HG02610 (cell line): ENCODE results near the gene MEGF6.

Experiments used
- ATAC-seq: cut with Tn5 transposase; IDR thresholded peaks from one replicate; pipeline ENCODE4 v1.9.1; 2021; ENCODE audit warnings: mild to moderate bottlenecking, moderate library complexity; ENCODE audit not compliant: unreplicated experiment

MEGF6 gene

DNA sequence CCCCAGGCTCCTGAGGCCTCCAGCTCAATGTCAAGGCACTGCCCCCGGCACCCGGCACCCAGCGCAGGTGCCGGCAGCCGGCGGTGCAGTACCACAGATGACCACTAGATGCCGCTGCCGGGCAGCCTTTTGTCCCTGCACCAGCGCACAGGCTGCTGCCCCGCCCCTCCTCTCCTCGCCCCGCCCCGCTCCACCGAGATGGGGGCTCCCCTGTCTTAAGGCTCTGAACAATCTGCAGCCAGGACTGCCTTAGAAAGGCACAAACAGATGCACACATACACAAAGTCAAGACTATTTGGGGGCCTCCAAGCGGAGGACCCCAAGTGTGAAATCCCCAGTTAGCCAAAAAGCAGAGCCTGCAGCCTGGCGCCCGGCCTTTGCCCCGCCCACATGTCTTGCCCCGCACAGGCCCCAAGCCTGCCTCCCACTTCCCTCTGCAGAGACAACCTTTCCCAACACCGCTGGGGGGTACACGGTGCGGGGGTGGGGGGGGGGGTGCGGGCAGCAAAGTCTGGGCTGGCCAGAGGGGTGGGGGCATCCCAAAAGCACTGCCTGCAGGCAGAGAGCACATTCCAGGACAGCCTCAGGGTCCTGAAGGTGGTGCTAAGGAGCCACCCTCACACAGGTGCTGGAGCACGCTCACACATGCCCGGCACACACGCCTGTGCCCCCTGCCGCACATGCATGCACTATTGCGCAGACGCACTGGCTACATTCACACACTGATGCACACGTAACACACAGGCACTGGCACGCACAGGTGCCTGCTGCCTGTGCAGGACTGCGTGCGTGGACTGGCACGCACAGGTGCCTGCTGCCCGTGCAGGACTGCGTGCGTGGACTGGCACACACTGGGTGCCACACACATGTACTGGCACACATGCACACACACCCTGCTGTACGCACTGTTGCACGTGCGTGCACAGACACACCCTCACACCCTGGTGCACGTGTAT lies 119.7 kb downstream of the MEGF6 start:
- ATAC-seq, result no peak

DNA sequence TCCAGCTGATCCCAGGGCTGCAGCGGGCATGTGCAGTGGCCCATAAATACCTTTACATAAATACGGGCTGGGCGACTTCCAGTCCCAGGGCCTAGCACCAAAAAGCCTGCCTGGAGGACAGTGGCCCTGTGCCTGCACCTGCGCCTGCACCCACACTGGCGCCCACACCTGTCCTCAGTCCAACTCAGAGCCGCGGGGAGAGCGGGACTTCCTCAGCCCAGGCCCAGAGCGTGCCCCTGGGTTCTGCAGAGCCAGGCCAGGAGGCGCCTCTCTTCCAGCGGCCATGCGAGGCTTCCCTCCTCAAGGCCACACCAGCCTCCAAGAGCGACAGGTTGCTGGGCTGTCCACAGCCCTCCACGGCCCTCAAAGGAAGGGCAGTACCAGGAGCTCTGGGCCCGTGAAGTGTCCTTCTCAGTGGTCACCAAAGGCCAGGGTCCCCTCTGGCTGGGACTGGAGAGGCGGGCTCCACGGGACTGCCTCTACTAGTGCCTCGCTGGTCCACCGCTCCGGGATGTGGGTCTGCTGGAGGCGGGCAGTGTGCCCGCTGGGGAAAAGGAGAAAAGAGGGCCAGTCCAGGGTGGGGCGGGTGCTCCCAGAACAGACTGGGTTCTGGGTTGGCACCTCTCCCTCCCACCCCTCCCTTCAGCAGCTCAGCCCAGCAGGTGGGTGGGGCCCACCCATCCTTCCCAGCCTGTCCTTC lies 121.1 kb downstream of the MEGF6 start:
- ATAC-seq, result no peak

DNA sequence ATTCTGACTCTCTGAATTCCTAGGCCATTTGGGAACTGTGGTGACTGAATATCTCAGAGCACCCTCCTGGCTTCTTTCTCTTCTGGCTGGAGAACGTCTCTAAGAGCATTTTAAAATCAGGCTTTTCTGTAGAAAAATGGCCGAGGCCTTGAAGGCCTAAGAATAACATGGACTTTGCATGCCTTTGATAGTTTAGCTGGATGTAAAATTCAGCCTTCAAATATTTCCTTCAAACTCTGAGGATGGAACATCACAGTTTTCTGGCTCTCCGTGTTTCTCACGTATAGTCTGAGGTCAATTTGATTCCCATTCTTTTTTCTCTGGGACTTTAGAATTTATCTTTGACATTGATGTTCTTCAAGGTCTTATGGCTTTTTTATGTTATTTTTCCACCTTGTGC lies 122.9 kb downstream of the MEGF6 start:
- no peak for ATAC-seq

DNA sequence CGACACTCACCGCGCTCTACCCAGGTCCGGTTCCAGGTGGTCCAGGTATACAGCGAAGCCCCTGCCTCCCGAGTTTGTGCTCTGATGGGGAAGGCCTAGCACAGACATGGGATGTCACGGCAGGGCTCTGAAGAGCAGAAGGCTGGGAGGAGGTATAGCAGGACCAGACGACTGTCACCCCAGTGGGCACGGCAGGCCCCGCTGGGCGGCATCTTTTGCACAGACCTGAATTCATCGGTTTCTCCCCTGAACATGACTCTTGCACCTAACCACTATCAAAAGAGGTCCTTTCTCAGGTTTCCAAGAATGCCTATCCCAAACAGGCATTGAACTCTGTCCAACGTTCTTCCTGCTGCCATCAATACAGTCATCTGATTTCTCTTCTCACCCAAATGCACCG lies 126.3 kb downstream of the MEGF6 start:
- ATAC-seq, result no peak

DNA sequence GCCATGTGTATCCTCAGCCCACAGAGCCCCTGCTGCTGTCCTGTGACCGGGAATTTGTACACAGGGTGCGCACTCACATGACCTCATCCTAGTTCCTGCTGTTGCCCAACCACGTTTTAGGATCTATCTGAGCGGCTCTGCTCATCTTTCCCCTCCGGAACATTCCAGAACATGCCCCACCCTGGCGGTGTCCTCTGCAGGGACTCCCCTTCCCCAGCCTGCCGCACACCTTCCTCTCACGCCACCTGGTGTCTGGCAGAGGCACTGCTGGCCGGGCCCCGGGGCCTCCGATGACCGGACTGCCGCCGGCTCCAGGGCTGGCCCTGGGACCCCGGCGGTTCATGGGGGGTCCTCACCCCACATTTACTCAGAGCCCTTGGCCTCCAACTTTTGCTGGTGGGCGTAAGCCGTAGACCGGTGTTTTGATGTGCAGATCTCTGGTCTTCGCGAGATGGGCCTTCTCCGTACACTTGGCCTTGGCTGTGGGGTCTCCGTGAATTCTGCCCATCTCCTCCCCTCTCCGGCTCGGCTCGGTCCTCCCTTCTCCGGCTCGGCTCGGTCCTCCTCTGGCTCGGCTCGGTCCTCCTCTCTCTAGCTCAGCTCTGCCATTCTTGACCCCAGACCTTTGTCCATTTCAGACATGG lies 127.4 kb downstream of the MEGF6 start:
- no peak for ATAC-seq

DNA sequence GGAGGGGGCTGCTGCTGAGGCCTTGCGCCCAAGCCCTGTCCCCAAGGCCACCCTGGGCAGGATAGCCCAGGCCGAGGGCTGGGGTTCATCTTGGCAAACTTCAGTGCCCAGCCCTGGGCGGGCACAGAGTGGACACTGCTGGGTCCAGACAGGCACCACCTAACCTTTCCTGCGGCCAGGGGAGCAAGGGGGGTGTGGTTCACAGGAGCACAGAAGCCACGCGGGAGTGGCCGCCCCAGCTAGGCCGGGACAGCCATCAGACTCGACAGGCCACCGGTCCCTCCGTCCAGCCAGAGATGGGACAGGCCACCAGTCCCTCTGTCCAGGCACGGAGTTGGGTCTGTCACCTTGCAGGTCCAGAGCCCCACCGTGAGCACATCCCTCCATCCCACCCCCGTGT lies 127.9 kb downstream of the MEGF6 start:
- no peak for ATAC-seq

DNA sequence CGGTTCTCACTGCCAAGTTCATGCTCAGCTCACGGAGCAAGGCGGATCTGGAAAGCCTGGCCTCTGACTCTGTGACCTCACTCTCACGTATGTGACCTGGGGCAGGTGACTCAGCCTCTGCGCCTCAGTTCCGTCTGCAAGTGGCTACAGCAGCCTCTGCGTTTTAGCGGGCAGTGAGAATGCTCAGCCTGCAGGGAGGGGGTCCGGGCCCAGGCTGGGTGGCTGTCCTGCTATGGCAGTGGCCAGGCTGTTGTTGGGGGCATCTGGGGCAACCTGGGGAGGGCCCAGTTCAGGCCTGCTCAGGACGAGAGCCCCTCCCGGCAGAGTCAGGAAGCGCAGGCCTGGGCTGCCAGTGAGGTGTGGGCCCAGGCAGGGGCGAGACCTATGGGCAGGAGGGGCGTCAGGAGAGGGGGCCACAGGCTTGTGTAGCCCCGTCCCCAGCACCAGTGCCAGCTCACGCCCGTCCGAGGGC lies 128.9 kb downstream of the MEGF6 start:
- ATAC-seq, result no peak

DNA sequence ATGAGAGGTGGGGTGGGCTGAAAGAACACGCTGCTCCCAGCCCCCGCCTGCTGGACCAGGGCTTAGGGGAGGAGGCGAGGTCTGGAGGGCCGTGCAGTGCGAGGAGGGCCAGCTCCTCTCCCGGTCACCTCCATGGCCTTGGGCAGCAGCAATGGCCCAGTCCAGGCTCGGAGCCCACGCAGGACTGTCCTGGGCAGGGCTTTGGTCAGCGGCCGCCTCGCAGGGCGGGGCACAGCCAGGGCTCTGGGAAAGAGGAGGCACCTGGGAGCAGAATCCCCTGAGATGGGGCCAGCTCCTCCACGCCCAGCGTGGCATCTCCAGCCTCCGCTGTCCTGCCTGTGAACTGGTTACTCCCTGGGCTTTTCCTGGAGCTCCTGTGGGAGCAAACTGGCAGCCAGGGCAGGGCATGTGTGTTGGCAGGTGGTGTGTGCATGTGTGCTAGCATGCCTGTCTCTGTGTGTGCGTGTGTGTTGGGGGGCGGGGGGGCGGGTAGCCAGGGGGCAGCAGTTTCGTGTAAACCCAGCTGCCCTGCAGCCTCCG lies 129.4 kb downstream of the MEGF6 start:
- no peak for ATAC-seq

DNA sequence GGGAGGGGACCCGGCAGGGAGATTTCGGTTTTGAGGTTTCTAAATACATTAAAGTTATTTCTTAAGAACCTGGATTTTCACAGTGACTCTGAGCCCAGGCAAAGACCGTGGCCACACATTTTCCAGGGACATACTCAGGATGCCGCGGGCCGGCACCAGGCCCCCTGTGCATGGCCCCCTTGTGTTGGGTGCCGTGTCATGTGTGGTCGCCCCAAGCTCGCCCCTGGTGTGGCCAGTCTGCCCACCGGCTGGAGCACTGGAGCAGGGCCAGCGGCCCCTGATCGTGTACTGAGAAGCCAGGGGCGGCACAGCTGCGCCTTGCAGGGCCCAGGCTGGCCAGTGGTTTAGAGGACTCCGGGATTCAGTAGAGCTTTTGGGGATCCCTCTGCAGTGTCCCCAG lies 130.3 kb downstream of the MEGF6 start:
- no peak for ATAC-seq

DNA sequence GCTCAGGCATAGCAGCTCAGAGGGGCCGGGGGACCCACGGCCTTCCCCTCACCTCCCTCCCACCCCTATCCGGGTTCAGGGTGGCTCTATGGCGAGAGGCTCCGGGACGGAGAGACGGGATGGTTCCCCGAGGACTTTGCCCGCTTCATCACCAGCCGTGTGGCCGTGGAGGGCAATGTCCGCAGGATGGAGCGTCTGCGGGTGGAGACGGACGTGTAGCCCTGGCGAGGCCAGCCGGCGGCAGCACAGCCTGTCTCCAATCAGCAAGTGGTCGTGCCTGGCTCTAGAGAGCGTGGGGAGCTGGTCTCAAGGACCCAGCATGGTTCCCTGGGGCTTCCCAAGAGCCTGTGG lies 131.0 kb downstream of the MEGF6 start:
- ATAC-seq, result no peak

DNA sequence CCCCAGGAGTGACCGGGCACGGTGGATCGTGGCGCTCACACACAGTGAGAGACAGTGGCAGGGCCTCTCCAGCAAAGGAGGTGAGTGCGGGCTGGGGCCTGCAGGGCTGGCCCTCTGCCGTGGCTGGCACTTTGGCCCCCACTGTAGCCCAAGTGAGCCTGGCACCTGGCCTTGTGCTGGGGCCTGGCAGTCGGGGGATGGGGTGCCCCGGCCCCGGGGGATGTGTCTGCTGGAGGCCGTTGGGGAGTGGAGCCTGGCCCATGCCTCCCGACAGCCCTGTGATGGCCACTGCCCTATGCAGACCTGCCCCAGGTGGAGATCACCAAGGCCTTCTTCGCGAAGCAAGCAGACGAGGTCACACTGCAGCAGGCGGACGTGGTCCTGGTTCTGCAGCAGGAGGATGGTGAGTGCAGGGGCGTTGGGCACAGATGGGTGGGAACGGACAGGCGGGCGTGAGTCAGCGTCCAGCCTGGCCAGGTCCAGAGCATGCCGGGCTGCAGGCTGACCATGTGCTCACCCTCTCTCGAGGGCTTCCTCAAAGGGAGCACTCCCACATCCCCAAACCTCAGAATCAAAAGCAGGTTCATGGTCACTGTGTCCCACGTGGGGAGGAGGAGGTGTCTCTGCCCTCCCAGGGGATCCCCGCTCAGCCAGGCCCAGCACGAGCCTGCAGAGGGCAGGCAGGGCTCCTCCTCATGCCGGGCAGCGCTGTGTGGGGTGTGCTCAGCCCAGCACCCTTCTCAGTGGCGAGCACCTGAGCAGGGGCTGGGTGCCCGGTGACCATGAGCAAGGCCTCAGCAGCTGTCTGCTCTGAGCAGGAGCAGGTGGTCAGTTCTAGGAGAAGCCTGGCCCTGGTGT lies 131.6 kb downstream of the MEGF6 start:
- ATAC-seq, result no peak

DNA sequence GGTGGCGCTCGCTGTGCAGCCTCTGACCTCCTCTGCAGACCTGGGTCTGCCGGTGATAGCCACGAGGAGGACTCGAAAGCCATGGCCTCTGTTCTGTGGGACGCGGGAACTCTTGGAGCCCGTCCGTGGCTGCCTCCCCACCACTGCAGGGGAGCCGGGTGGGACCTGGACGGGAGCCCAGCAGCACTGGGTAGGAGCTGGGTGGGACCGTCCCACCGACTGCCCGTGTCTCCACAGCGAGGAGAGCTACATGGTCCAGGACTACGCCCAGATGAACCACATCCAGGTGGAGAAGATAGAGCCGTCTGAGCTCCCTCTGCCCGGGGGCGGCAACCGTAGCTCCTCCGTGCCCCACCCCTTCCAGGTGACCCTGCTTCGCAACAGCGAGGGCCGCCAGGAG lies 133.1 kb downstream of the MEGF6 start:
- ATAC-seq, result no peak

DNA sequence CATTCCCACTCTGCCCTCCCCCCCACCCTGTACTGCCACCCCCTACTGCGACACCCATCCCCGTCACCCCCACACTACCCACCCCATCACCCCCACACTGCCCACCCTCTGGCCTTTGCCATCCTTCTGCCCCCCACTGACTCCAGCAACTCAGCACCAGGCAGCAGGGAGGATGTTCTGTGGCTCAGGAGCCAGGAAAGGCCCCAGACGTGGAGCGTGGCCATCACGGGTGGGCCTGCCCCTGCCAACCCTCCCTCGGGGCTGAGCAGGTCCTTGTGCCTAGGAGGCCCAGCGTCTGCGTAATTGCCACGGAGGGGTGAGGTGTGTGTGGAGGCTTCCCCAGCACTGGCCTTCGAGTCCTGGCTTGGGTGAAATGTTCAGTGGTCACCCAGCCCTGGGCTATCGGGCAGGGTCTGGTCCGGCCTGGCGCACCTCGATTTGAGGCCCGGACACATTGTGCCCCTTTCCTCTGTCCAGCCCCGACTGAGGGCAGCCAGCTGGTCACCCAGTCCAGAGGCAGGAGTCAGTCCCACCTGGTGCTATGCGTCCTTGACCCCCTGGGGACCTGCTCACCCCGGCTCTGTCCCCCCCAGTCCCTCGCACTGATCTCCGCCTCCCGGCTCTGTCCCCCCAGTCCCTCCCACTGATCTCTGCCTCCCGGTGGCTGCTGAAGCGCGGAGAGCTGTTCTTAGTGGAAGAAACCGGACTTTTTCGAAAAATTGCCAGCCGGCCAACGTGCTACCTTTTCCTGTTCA lies 133.9 kb downstream of the MEGF6 start:
- no peak for ATAC-seq

DNA sequence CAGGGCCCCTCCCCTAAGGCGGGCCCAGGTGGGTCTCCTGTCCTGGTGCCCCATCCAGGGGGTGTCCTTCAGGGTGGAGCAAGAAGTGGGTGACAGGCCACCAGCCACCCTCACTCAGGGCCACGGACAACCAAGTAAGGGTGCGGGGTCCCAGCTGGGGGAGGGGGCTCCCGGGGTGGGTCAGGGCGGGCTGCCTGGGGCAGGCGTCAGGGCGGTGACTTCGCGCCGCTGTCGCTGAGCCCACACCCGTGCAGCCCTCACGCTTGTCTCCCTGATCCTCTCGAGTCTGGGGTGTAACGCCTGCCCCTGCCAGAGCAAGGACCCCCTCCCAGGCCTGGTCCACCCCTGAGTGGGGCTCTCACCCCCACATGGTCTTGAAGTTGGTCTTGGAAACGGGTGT lies 134.6 kb downstream of the MEGF6 start:
- no peak for ATAC-seq

DNA sequence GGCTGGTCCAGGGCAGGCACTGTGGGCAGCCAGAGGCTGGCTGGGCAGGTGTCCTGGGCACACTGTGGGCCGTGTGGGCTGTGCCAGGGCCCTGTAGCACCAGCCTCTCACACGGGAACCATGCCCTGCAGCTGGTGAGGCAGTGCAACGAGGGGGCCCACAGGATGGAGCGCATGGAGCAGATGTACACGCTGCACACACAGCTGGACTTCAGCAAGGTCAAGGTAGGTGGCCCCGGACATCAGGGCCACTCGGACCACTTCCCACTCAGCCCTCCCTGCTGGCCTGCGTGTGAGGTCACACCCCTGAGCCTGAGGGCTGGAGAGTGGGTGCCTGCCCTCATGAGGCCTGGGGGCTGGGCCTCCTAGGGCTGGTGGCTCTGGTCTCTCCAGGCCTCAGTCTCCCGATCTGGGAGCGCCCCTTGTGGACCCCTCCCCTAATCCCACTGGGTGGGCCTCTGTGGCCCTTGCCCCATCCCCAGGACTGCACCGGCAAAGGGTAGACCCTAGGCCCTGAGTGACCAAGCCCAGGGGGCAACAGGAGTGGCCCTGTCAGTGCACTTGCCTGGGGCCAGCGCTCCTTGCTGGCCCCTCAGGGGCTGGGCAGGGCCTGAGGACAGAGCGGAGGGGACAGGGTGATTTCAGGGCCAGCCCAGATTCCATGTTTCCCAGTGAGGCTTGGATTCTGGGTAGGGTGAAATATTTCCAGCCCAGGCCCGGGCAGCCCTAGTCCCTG lies 135.3 kb downstream of the MEGF6 start:
- no peak for ATAC-seq

DNA sequence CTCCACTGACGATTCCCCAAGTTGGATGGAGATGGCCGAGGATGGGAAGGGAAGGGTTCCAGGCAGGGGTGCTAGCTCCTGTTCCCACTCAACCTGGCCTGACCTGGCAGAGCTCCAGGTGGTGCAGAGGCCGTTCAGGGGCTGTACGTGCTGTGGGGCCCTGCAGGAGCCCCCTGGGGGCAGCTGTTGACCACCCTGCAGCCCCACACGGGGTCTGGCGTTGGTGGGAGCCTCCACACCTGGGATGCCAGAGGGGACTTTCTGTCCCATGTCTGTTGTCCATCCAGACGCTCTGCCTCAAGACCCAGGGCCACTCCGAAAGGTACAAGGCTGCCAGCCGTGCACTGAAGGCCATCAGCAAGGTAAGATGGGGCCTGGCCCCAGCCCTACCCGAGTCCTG lies 136.9 kb downstream of the MEGF6 start:
- ATAC-seq, result no peak

DNA sequence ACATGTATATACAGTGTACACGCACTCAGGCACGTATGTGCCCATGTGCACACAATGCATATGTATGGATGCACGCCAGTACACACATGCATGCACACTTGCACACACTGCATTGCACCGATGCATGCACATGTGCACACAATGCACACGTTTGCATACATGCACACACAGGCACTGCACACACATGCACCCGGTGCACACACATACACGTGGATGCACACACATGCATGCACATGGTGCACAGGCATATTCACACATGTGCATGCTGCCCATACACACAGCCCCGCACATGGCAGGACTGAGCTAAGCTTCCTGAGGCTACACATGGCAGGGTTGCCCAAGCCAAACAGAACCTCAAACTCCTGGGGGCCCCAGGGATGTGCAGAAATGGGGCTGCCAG lies 137.3 kb downstream of the MEGF6 start:
- ATAC-seq, result no peak

DNA sequence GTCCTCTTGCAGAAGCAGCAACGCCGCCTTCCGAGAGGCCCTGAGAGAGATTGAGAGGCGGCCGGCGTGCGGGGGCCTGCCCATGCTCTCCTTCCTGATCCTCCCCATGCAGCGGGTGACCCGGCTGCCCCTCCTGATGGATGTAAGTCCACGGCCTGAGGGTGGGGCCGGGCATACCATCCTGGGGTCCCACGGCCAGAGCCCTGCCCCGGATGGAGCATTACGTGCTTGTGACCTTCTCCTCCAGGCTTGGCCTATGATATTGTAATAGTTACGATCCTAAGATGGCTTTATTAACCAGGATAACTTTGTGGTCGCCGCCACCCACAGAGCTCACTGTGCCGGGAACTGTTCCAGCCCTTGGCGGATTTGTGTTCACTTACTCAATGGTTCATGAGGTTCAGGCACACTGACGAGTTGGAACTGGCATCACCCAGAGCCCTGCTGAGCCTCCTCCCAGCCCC lies 137.9 kb downstream of the MEGF6 start:
- ATAC-seq, result no peak

DNA sequence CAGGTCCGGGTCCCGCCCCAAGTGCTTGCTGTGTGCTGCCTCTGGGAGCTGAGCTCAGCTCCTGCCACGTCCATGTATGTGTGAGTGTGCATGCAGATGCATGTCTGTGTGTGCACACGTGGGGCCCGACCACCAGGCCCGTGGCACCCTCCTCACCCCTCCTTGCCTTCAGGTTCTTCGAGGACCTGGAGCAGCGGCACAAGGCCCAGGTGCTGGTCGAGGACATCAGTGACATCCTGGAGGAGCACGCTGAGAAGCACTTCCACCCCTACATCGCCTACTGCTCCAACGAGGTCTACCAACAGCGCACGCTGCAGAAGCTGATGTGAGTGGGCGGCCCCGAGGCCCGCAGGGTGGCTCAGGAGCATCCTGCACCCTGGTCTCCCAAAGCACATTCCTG lies 138.4 kb downstream of the MEGF6 start:
- ATAC-seq, result no peak
